HepG2 (cell line): ENCODE measurements around the gene PDE3B. TPM values are rescaled to one million over a fixed set of nuclear protein-coding genes. Genes with fewer than 3 reads are reported as not detected.
"Not testable (repeated sequence)": the region's sequence is repeated elsewhere in the genome, so short reads cannot be mapped to it uniquely, and the experiment has no call there.

Experiments
- ATAC-seq: fragments of 200-7000 bp; cut with Tn5 transposase; 3 replicates; pipeline ENCODE4 v1.9.1; 2020; ENCODE audit warnings: mild to moderate bottlenecking, moderate library complexity
- BruUV-seq: library from RNA; stranded (reverse); fragments of 400-500 nt; replicated peaks from 2 replicates; lab custom pipeline; 2021; lab: Mats Ljungman, UMichigan
- CTCF ChIA-PET: fragments of 300-600 bp; formaldehyde crosslinking; extraction: SDS; loops from one replicate; lab custom pipeline; 2021; ENCODE audit warnings: low total read pairs, inconsistent platforms, low intra/inter-chr PET ratio; lab: Yijun Ruan, JAX
- POLR2A ChIA-PET: fragments of 350-600 bp; sonication (Branson Sonifier 250); formaldehyde crosslinking; loops from one replicate; lab custom pipeline; 2020; ENCODE audit warnings: antibody characterized with exemption, inconsistent platforms; lab: Yijun Ruan, JAX
- DNase-seq: peaks from one replicate; pipeline ENCODE4 v3.0.0-alpha.2; 2015; ENCODE audit warnings: low spot score
- FAIRE-seq: peaks from 3 replicates; lab custom pipeline; 2011; peaks lifted over from hg19 to GRCh38; lab: Jason Lieb, UNC
- H2AFZ ChIP-seq: one replicate; pipeline ENCODE4 v1.6.1; 2011; ENCODE audit warnings: low read length, inconsistent platforms
- H3K27ac ChIP-seq: fragments of 300-600 bp; 3 replicates; pipeline ENCODE4 v1.8.0; 2011; ENCODE audit warnings: mixed run types, mild to moderate bottlenecking, mixed read lengths, low read length, inconsistent platforms; ENCODE audit not compliant: insufficient read depth; ENCODE audit errors: extremely low read length
- H3K27me3 ChIP-seq, 2 experiments: fragments of 200-600 bp in 1 of 2; 2 replicates in 1 of 2; 3 replicates in 1 of 2; pipeline versions ENCODE4 v1.6.0 to v1.8.0; 2011; ENCODE audit warnings: low read length in 2 of 2, mild to moderate bottlenecking in 2 of 2, moderate library complexity in 2 of 2, inconsistent platforms in 1 of 2; ENCODE audit not compliant: insufficient read depth in 2 of 2, control insufficient read depth in 1 of 2
- H3K36me3 ChIP-seq, 2 experiments: fragments of 200-600 bp in 1 of 2; replicated peaks in 1 of 2; 2 replicates in 1 of 2; 3 replicates in 1 of 2; pipeline versions ENCODE4 v1.5.1 to v1.8.0; 2011; ENCODE audit warnings: low read length in 2 of 2, inconsistent platforms in 1 of 2; ENCODE audit not compliant: insufficient read depth in 2 of 2, control insufficient read depth in 1 of 2
- H3K4me1 ChIP-seq: 2 replicates; pipeline ENCODE4 v1.5.1; 2012; ENCODE audit warnings: low read length, inconsistent platforms; ENCODE audit not compliant: insufficient read depth
- H3K4me2 ChIP-seq: 2 replicates; pipeline ENCODE4 v1.6.0; 2011; ENCODE audit warnings: low read depth, low read length, inconsistent platforms
- H3K4me3 ChIP-seq, 3 experiments: fragments of 200-600 bp in 1 of 3; sonication (generic), shearing (Covaris generic) in 1 of 3; replicated peaks in 1 of 3; 2 replicates each; pipeline ENCODE4 v1.5.1; 2011 to 2016; ENCODE audit warnings: low read length in 3 of 3, inconsistent platforms in 2 of 3, low read depth in 2 of 3, mild to moderate bottlenecking in 2 of 3, control low read depth in 1 of 3, mixed read lengths in 1 of 3; ENCODE audit not compliant: insufficient read depth in 1 of 3
- H3K79me2 ChIP-seq: one replicate; pipeline ENCODE4 v1.6.1; 2011; ENCODE audit warnings: low read length, inconsistent platforms; ENCODE audit not compliant: insufficient read depth
- H3K9ac ChIP-seq: 2 replicates; pipeline ENCODE4 v1.6.0; 2011; ENCODE audit warnings: mild to moderate bottlenecking, low read depth, low read length, inconsistent platforms; ENCODE audit not compliant: insufficient read depth
- H3K9me3 ChIP-seq: 2 replicates; pipeline ENCODE4 v1.5.1; 2012; ENCODE audit warnings: mild to moderate bottlenecking, low read length
- H4K20me1 ChIP-seq: 2 replicates; pipeline ENCODE4 v1.6.0; 2011; ENCODE audit warnings: inconsistent platforms, mild to moderate bottlenecking, low read length, moderate library complexity; ENCODE audit not compliant: insufficient read depth
- ISX ChIP-seq: sonication (generic); formaldehyde crosslinking; conservative IDR thresholded peaks from 2 replicates; pipeline ENCODE4 v1.5.0; 2020; ENCODE audit warnings: missing genetic modification reagents
- KLF6 ChIP-seq: IDR thresholded peaks from 2 replicates; pipeline ENCODE4 v1.8.0; 2016; ENCODE audit warnings: missing biosample characterization, missing genetic modification reagents
- MED1 ChIP-seq: sonication (generic); formaldehyde crosslinking; IDR thresholded peaks from 2 replicates; pipeline ENCODE4 v1.4.0; 2020; ENCODE audit warnings: missing genetic modification reagents
- PAWR ChIP-seq: sonication (generic); formaldehyde crosslinking; IDR thresholded peaks from 2 replicates; pipeline ENCODE4 v1.4.0; 2020; ENCODE audit warnings: missing genetic modification reagents, mild to moderate bottlenecking, borderline replicate concordance
- ZNF256 ChIP-seq: sonication (generic); formaldehyde crosslinking; conservative IDR thresholded peaks from 2 replicates; pipeline ENCODE4 v1.4.0; 2020; ENCODE audit warnings: missing genetic modification reagents
- ZNF607 ChIP-seq: sonication (generic); formaldehyde crosslinking; IDR thresholded peaks from 2 replicates; pipeline ENCODE4 v1.5.1; 2020; ENCODE audit warnings: missing genetic modification reagents, mild to moderate bottlenecking, borderline replicate concordance
- ZNF660 ChIP-seq: sonication (generic); formaldehyde crosslinking; IDR thresholded peaks from 2 replicates; pipeline ENCODE4 v1.5.1; 2020; ENCODE audit warnings: mild to moderate bottlenecking, low read depth, missing genetic modification reagents, borderline replicate concordance
- WGBS: methylation state at CpG from one replicate; pipeline ENCODE4 v1.1.6; 2017; ENCODE audit warnings: low lambda C conversion rate; 5-methylcytosine and 5-hydroxymethylcytosine counted together
- in situ Hi-C: cut with HindIII; loops from 2 replicates; pipeline ENCODE4 v1.10.0; 2017; ENCODE audit warnings: low pct_unique_long_range_greater_than_20kb; ENCODE audit not compliant: extremely low pct_ligation_motif_present
- intact Hi-C: fragments of 100-400 bp; cut with micrococcal nuclease; formaldehyde crosslinking; loops from one replicate; pipeline ENCODE4 v1.10.0; 2022; ENCODE audit not compliant: unreplicated experiment
- polyA plus RNA-seq, 8 experiments: library from polyadenylated mRNA; depleted of rRNA in 3 of 8; stranded (reverse) in 7 of 8; unstranded in 1 of 8; fragments of >200 nt; fragmentation: Illumina TruSeq in 4 of 8; extraction: Trizol in 4 of 8; gene quantifications; 2 replicates each; pipeline versions ENCODE4 v1.2.1 to v1.2.3, GENCODE V29; 2011 to 2016; ENCODE audit warnings: low read depth in 4 of 8, missing spikeins in 1 of 8, mixed read lengths in 1 of 8; ENCODE audit not compliant: insufficient read depth in 1 of 8
- total RNA-seq, 5 experiments: library from RNA; depleted of rRNA; stranded (reverse); fragments of >200 nt; fragmentation: Illumina TruSeq; extraction: Trizol; gene quantifications; 2 replicates each; pipeline ENCODE4 v1.2.3, GENCODE V29; 2016; ENCODE audit warnings: low read depth in 1 of 5
- TF ChIP-seq, protein P1 (sequence below): sonication (generic); formaldehyde crosslinking; IDR thresholded peaks from 2 replicates; pipeline ENCODE4 v1.4.0; 2020; ENCODE audit warnings: missing genetic modification reagents
- TF ChIP-seq, protein P2 (sequence below): IDR thresholded peaks from 2 replicates; pipeline ENCODE4 v1.6.1; 2016; ENCODE audit warnings: low read depth, control low read depth
- TF ChIP-seq, protein P3 (sequence below): sonication (generic); formaldehyde crosslinking; conservative IDR thresholded peaks from 2 replicates; pipeline ENCODE4 v1.4.0; 2020; ENCODE audit warnings: missing genetic modification reagents

Gene PDE3B
- total and polyA plus RNA-seq, 2 of the 13 experiments (the other 11 are each of a cell fraction or from before 2014, with no cell fraction given), result 14.1 to 26.5 TPM

DNA sequence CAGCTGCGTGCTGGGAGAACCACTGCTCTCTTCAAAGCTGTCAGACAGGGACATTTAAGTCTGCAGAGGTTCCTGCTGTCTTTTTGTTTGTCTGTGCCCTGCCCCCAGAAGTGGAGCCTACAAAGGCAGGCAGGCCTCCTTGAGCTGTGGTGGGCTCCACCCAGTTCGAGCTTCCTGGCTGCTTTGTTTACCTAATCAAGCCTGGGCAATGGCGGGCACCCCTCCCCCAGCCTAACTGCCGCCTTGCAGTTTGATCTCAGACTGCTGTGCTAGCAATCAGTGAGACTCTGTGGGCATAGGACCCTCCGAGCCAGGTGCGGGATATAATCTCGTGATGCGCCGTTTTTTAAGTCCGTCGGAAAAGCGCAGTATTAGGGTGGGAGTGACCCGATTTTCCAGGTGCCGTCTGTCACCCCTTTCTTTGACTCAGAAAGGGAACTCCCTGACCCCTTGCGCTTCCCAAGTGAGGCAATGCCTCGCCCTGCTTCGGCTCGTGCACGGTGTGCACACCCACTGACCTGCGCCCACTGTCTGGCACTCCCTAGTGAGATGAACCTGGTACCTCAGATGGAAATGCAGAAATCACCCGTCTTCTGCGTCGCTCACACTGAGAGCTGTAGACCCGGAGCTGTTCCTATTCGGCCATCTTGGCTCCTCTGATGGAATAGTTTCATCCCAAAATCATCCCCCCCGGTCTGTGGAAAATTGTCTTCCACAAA is 9.9 kb upstream of the PDE3B start:
- POLR2A ChIA-PET, H3K27ac ChIP-seq, H3K9ac ChIP-seq, H3K27me3 ChIP-seq, H3K79me2 ChIP-seq, H3K9me3 ChIP-seq, intact Hi-C loops, H3K36me3 ChIP-seq, BruUV-seq, DNase-seq, CTCF ChIA-PET, H3K4me3 ChIP-seq, H4K20me1 ChIP-seq, ATAC-seq, FAIRE-seq, H3K4me2 ChIP-seq, H2AFZ ChIP-seq, H3K4me1 ChIP-seq: not testable (repeated sequence)
- in situ Hi-C loops, result loop anchor here (25.0 kb wide), 1 partner anchor 96 kb away; no protein-coding TSS in a partner anchor
- WGBS, result 96% methylated on average over 4 of the region's 26 CpGs

DNA sequence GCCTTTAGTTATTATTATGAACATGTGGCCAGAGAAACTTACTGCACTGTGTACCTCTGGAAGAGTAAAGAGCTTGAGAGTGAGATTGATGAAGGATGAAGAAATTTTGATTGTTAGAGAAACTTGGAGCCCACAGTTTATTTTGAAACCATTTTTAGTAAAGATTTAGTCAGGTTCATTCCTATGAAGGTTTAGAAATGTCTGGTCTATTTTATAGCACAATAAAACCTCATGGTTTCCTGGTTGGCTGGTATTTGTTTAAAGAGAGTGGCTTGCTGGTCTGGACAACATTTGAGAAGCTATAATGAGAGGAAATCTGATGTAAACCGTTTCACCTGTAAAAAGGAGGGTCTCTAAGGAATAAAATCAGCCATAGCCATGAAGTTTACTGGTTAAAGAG is 8.8 kb upstream of the PDE3B start:
- Histone ChIP-seq H3K4me3 (no peak overlapping the region), H3K9ac (no peak overlapping the region), H3K4me1 (peaks cover 6% of the 10 kb centered on the region), H3K36me3 (0 out of 5 replicates have a peak, but pooled peaks cover 0 to 4% of the 10 kb centered on the region in 2 experiments), H3K27ac (no peak overlapping the region), H3K4me2 (no peak overlapping the region), H3K79me2 (peaks cover 7% of the 10 kb centered on the region), H3K9me3 (no peaks in the 10 kb centered on the region), H4K20me1 (no peaks in the 10 kb centered on the region), H2AFZ (no peak overlapping the region), H3K27me3 (no peaks in the 10 kb centered on the region)
- ChIA-PET CTCF (no interaction called here), POLR2A (no interaction called here)
- FAIRE-seq (no peak), ATAC-seq (no peak), DNase-seq (no peak)
- in situ Hi-C loops, result loop anchor here (25.0 kb wide), 1 partner anchor 98 kb away; no protein-coding TSS in a partner anchor
- intact Hi-C loops, result loop anchor here (1.0 kb wide), 1 partner anchor 14 kb away; no protein-coding TSS in a partner anchor
- BruUV-seq, result no TSS peak
- 100% methylated on average over 1 of the region's 1 CpG for WGBS
- TF ChIP-seq MED1 (CRISPR knock-in tag) (no peak), KLF6 (CRISPR knock-in tag) (no peak), ISX (no peak), ZNF256 (no peak), ZNF660 (CRISPR knock-in tag) (no peak), PAWR (CRISPR knock-in tag) (no peak), ZNF607 (CRISPR knock-in tag) (no peak)
- TF ChIP-seq, protein P1, sequence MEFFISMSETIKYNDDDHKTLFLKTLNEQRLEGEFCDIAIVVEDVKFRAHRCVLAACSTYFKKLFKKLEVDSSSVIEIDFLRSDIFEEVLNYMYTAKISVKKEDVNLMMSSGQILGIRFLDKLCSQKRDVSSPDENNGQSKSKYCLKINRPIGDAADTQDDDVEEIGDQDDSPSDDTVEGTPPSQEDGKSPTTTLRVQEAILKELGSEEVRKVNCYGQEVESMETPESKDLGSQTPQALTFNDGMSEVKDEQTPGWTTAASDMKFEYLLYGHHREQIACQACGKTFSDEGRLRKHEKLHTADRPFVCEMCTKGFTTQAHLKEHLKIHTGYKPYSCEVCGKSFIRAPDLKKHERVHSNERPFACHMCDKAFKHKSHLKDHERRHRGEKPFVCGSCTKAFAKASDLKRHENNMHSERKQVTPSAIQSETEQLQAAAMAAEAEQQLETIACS (CRISPR knock-in tag), result no peak
- TF ChIP-seq, protein P2, sequence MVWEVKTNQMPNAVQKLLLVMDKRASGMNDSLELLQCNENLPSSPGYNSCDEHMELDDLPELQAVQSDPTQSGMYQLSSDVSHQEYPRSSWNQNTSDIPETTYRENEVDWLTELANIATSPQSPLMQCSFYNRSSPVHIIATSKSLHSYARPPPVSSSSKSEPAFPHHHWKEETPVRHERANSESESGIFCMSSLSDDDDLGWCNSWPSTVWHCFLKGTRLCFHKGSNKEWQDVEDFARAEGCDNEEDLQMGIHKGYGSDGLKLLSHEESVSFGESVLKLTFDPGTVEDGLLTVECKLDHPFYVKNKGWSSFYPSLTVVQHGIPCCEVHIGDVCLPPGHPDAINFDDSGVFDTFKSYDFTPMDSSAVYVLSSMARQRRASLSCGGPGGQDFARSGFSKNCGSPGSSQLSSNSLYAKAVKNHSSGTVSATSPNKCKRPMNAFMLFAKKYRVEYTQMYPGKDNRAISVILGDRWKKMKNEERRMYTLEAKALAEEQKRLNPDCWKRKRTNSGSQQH (CRISPR knock-in tag), result no peak
- TF ChIP-seq, protein P3, sequence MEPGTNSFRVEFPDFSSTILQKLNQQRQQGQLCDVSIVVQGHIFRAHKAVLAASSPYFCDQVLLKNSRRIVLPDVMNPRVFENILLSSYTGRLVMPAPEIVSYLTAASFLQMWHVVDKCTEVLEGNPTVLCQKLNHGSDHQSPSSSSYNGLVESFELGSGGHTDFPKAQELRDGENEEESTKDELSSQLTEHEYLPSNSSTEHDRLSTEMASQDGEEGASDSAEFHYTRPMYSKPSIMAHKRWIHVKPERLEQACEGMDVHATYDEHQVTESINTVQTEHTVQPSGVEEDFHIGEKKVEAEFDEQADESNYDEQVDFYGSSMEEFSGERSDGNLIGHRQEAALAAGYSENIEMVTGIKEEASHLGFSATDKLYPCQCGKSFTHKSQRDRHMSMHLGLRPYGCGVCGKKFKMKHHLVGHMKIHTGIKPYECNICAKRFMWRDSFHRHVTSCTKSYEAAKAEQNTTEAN (CRISPR knock-in tag), result no peak
